GM12892 (cell line): Measurements from ENCODE around the gene LZTS3.

Experiments
- POLR2A ChIP-seq: IDR thresholded peaks from 2 replicates; pipeline ENCODE4 v1.6.1; 2011; ENCODE audit warnings: low read depth, low read length, control low read depth
- POLR2AphosphoS5 ChIP-seq: IDR thresholded peaks from 2 replicates; pipeline ENCODE4 v1.6.1; 2011; ENCODE audit warnings: low read depth, low read length, control low read depth
- TAF1 ChIP-seq: IDR thresholded peaks from 2 replicates; pipeline ENCODE4 v1.6.1; 2011; ENCODE audit warnings: low read depth, mild to moderate bottlenecking, control low read depth, low read length, borderline replicate concordance

DNA sequence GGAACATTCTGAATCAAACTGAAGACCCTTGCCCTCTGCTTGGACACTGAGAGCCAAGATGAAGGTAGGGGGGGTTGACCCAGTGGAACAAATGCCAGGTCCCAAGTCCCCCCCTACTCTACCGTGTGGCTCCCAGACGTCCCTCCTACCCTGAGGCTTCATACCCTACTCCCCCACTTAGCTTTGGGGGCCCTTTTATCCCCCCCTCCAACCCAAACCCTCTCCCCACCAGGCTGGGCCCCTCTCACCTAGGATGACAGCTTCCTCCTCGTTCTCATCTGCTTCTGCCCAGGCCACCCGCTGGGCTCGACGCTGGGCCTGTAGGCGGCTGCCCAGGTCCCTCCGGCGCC lies 29.6 kb upstream of the LZTS3 start:
- TF ChIP-seq POLR2A: no peak
- no peak for TF ChIP-seq TAF1
- no peak for TF ChIP-seq POLR2AphosphoS5
